HL-60 (cell line): ENCODE results near the gene SLC10A6.

ENCODE experiments used
- SPI1 ChIP-seq: IDR thresholded peaks from 2 replicates; pipeline ENCODE4 v1.6.1; 2012; ENCODE audit warnings: low read depth, mild to moderate bottlenecking, borderline replicate concordance
- TF ChIP-seq, protein P1 (sequence below): IDR thresholded peaks from one replicate; pipeline ENCODE4 v1.5.1; 2011; ENCODE audit warnings: low read length, control low read depth, inconsistent platforms; ENCODE audit not compliant: insufficient read depth
- TF ChIP-seq, protein P2 (sequence below): IDR thresholded peaks from 2 replicates; pipeline ENCODE4 v1.6.1; 2012; ENCODE audit warnings: low read depth; ENCODE audit not compliant: insufficient replicate concordance

DNA sequence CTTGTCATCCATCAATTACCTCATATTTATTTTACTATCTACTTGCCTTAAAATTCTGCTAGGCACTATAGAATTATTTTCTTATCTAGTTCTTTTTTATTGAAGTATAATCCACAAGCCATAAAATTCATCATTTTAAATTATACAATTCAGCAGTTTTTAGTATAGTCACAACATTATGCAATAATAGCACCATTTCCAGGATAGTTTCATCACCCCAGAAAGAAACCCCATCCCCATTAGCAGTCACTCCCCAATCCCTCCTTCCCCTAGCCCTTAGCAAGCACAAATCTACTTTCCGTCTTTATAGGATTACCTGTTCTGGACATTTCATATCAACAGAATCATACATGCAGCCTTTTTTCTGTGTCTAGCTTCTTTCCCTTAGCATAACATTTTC is 15.6 kb downstream of the SLC10A6 start:
- TF ChIP-seq, protein P1, sequence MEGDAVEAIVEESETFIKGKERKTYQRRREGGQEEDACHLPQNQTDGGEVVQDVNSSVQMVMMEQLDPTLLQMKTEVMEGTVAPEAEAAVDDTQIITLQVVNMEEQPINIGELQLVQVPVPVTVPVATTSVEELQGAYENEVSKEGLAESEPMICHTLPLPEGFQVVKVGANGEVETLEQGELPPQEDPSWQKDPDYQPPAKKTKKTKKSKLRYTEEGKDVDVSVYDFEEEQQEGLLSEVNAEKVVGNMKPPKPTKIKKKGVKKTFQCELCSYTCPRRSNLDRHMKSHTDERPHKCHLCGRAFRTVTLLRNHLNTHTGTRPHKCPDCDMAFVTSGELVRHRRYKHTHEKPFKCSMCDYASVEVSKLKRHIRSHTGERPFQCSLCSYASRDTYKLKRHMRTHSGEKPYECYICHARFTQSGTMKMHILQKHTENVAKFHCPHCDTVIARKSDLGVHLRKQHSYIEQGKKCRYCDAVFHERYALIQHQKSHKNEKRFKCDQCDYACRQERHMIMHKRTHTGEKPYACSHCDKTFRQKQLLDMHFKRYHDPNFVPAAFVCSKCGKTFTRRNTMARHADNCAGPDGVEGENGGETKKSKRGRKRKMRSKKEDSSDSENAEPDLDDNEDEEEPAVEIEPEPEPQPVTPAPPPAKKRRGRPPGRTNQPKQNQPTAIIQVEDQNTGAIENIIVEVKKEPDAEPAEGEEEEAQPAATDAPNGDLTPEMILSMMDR = no peak
- no peak for TF ChIP-seq SPI1
- TF ChIP-seq, protein P2, sequence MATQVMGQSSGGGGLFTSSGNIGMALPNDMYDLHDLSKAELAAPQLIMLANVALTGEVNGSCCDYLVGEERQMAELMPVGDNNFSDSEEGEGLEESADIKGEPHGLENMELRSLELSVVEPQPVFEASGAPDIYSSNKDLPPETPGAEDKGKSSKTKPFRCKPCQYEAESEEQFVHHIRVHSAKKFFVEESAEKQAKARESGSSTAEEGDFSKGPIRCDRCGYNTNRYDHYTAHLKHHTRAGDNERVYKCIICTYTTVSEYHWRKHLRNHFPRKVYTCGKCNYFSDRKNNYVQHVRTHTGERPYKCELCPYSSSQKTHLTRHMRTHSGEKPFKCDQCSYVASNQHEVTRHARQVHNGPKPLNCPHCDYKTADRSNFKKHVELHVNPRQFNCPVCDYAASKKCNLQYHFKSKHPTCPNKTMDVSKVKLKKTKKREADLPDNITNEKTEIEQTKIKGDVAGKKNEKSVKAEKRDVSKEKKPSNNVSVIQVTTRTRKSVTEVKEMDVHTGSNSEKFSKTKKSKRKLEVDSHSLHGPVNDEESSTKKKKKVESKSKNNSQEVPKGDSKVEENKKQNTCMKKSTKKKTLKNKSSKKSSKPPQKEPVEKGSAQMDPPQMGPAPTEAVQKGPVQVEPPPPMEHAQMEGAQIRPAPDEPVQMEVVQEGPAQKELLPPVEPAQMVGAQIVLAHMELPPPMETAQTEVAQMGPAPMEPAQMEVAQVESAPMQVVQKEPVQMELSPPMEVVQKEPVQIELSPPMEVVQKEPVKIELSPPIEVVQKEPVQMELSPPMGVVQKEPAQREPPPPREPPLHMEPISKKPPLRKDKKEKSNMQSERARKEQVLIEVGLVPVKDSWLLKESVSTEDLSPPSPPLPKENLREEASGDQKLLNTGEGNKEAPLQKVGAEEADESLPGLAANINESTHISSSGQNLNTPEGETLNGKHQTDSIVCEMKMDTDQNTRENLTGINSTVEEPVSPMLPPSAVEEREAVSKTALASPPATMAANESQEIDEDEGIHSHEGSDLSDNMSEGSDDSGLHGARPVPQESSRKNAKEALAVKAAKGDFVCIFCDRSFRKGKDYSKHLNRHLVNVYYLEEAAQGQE = no peak
